SJCRH30 (cell line): ENCODE data around the gene FASN. TPM values are rescaled to one million over a fixed set of nuclear protein-coding genes. Genes with fewer than 3 reads are reported as not detected.

Experiments used
- DNase-seq, 2 experiments: peaks; one replicate each; pipeline ENCODE4 v3.0.0-alpha.2; 2015 to 2020
- H3K27ac ChIP-seq: fragments of 250-450 bp; sonication (Bioruptor Pico); 2 replicates; pipeline ENCODE4 v1.5.1; 2020; ENCODE audit warnings: mild to moderate bottlenecking, moderate library complexity
- H3K27me3 ChIP-seq: fragments of 250-450 bp; sonication (Bioruptor Pico); 2 replicates; pipeline ENCODE4 v1.5.1; 2020; ENCODE audit warnings: mild to moderate bottlenecking, moderate library complexity
- H3K36me3 ChIP-seq: fragments of 250-450 bp; sonication (Bioruptor Pico); 2 replicates; pipeline ENCODE4 v1.5.1; 2020; ENCODE audit warnings: mild to moderate bottlenecking, moderate library complexity
- H3K4me1 ChIP-seq: fragments of 250-450 bp; sonication (Bioruptor Pico); 2 replicates; pipeline ENCODE4 v1.5.1; 2020; ENCODE audit warnings: mild to moderate bottlenecking, moderate library complexity
- H3K4me3 ChIP-seq: fragments of 250-450 bp; sonication (Bioruptor Pico); 2 replicates; pipeline ENCODE4 v1.5.1; 2020; ENCODE audit warnings: mild to moderate bottlenecking, moderate library complexity
- H3K9me3 ChIP-seq: fragments of 250-450 bp; sonication (Bioruptor Pico); replicated peaks from 2 replicates; pipeline ENCODE4 v1.5.1; 2020; ENCODE audit warnings: mild to moderate bottlenecking, moderate library complexity
- total RNA-seq: library from RNA; depleted of rRNA; stranded (reverse); fragments of >200 nt; shearing (Covaris generic); gene quantifications from 2 replicates; pipeline ENCODE4 v1.2.3, GENCODE V29; 2014

The FASN gene
- total RNA-seq, 1 experiment from 2014 or later: 141 TPM

GRCh38 chr17:82035956-82036633 lies 61.9 kb downstream of the FASN start:
- H3K27ac ChIP-seq: no peak overlapping the region
- DNase-seq: no peak
- peak overlapping the region; percentile 66 for H3K4me3 ChIP-seq
- peaks cover 3% of the 10 kb centered on the region; the same call in 1 of the 2 replicates for H3K4me1 ChIP-seq
- H3K27me3 ChIP-seq: no peaks in the 10 kb centered on the region
- no peaks in the 10 kb centered on the region for H3K36me3 ChIP-seq
- no peaks in the 10 kb centered on the region for H3K9me3 ChIP-seq

- no peak overlapping the region for H3K27ac ChIP-seq
- H3K4me1 ChIP-seq: peaks cover 3% of the 10 kb centered on the region; the same call in 1 of the 2 replicates
- H3K4me3 ChIP-seq: no peak overlapping the region
- H3K36me3 ChIP-seq: no peaks in the 10 kb centered on the region
- DNase-seq: no peak
- no peaks in the 10 kb centered on the region for H3K27me3 ChIP-seq
- no peaks in the 10 kb centered on the region for H3K9me3 ChIP-seq
Measured at GRCh38 chr17:82035488-82035887, 62.5 kb downstream of the FASN start.

- H3K4me1 ChIP-seq: peaks cover 3% of the 10 kb centered on the region; the same call in 1 of the 2 replicates
- no peak overlapping the region for H3K4me3 ChIP-seq
- DNase-seq: no peak
- no peaks in the 10 kb centered on the region for H3K9me3 ChIP-seq
- no peaks in the 10 kb centered on the region for H3K36me3 ChIP-seq
- no peak overlapping the region for H3K27ac ChIP-seq
- no peaks in the 10 kb centered on the region for H3K27me3 ChIP-seq
Measured at GRCh38 chr17:82034371-82035011, 63.5 kb downstream of the FASN start.

- Histone ChIP-seq H3K4me1 (peaks cover 3% of the 10 kb centered on the region; the same call in 1 of the 2 replicates), H3K36me3 (no peaks in the 10 kb centered on the region), H3K27ac (no peak overlapping the region), H3K9me3 (no peaks in the 10 kb centered on the region), H3K4me3 (no peak overlapping the region), H3K27me3 (no peaks in the 10 kb centered on the region)
- DNase-seq: no peak
Measured at GRCh38 chr17:82033359-82034085, 64.5 kb downstream of the FASN start.

GRCh38 chr17:82031885-82032627 lies 66.0 kb downstream of the FASN start:
- Histone ChIP-seq H3K4me1 (peaks cover 3% of the 10 kb centered on the region; the same call in 1 of the 2 replicates), H3K4me3 (peak overlapping the region; percentile 49)

GRCh38 chr17:82031303-82031884 lies 66.6 kb downstream of the FASN start, which contains the start of gene RAC3:
Gene RAC3 (plus strand): TSS chr17:82031678. CDS start chr17:82031762, 84 bp downstream.
- H3K4me1 ChIP-seq: peaks cover under 1% of the 10 kb centered on the region; the same call in 1 of the 2 replicates
- peak in 1 of 2 experiments; percentile 70 for DNase-seq
- H3K9me3 ChIP-seq: no peaks in the 10 kb centered on the region
- no peaks in the 10 kb centered on the region for H3K27me3 ChIP-seq
- peak within 1 kb of the TSS; percentile 60 for H3K4me3 ChIP-seq
- H3K27ac ChIP-seq: no peak within 1 kb of the TSS
- no peaks in the 10 kb centered on the region for H3K36me3 ChIP-seq

More at GRCh38 chr17:82031885-82032627, 66.0 kb downstream of the FASN start:
- no peaks in the 10 kb centered on the region for H3K27me3 ChIP-seq
- DNase-seq: no peak
- no peaks in the 10 kb centered on the region for H3K36me3 ChIP-seq
- H3K27ac ChIP-seq: no peak overlapping the region
- H3K9me3 ChIP-seq: no peaks in the 10 kb centered on the region

- H3K9me3 ChIP-seq: no peaks in the 10 kb centered on the region
- peak overlapping the region; percentile 60 for H3K4me3 ChIP-seq
- no peaks in the 10 kb centered on the region; the same call in 1 of the 2 replicates for H3K4me1 ChIP-seq
- no peaks in the 10 kb centered on the region for H3K27me3 ChIP-seq
- H3K27ac ChIP-seq: no peak overlapping the region
- H3K36me3 ChIP-seq: no peaks in the 10 kb centered on the region
- DNase-seq: peak; percentile 90 to 91
Measured at GRCh38 chr17:82030470-82031302, 67.3 kb downstream of the FASN start.

GRCh38 chr17:82029990-82030469 lies 68.0 kb downstream of the FASN start:
- Histone ChIP-seq H3K4me1 (no peaks in the 10 kb centered on the region; the same call in 1 of the 2 replicates), H3K27ac (no peak overlapping the region), H3K36me3 (no peaks in the 10 kb centered on the region), H3K27me3 (no peaks in the 10 kb centered on the region), H3K4me3 (no peak overlapping the region), H3K9me3 (no peaks in the 10 kb centered on the region)
- no peak for DNase-seq

GRCh38 chr17:82029391-82029790 lies 68.6 kb downstream of the FASN start:
- Histone ChIP-seq H3K9me3 (no peaks in the 10 kb centered on the region), H3K36me3 (no peaks in the 10 kb centered on the region), H3K27ac (no peak overlapping the region), H3K4me3 (no peak overlapping the region), H3K27me3 (no peaks in the 10 kb centered on the region), H3K4me1 (no peaks in the 10 kb centered on the region; the same call in 1 of the 2 replicates)
- DNase-seq: no peak

- H3K4me3 ChIP-seq: no peak overlapping the region
- no peaks in the 10 kb centered on the region for H3K36me3 ChIP-seq
- no peak overlapping the region for H3K27ac ChIP-seq
- no peaks in the 10 kb centered on the region; the same call in 1 of the 2 replicates for H3K4me1 ChIP-seq
- no peaks in the 10 kb centered on the region for H3K27me3 ChIP-seq
- DNase-seq: no peak
- H3K9me3 ChIP-seq: no peaks in the 10 kb centered on the region
Measured at GRCh38 chr17:82028966-82029365, 69.1 kb downstream of the FASN start.
